GM12801 (cell line): ENCODE results near the gene NDUFS8.

ENCODE experiments used
- CTCF ChIP-seq: IDR thresholded peaks from one replicate; pipeline ENCODE4 v1.5.1; 2011; ENCODE audit warnings: control low read depth; ENCODE audit not compliant: insufficient read length; ENCODE audit errors: extremely low read depth

Gene NDUFS8

GRCh38 chr11:68047437-68048290 lies 17.2 kb downstream of the NDUFS8 start:
- TF ChIP-seq CTCF = no peak

- no peak for TF ChIP-seq CTCF
Observed at GRCh38 chr11:68048681-68049508, 18.4 kb downstream of the NDUFS8 start.

GRCh38 chr11:68049509-68050370 lies 19.3 kb downstream of the NDUFS8 start:
- TF ChIP-seq CTCF = no peak

GRCh38 chr11:68050371-68050841 lies 19.9 kb downstream of the NDUFS8 start:
- no peak for TF ChIP-seq CTCF

GRCh38 chr11:68051191-68052136 lies 21.0 kb downstream of the NDUFS8 start:
- no peak for TF ChIP-seq CTCF

- no peak for TF ChIP-seq CTCF
Observed at GRCh38 chr11:68052137-68052873, 21.8 kb downstream of the NDUFS8 start.
